OCI-LY1 (cell line): ENCODE results near the gene CRY1.

Source experiments
- EZH2 ChIP-seq: fragments of 200-600 bp; sonication (generic), shearing (Covaris generic); IDR thresholded peaks from 2 replicates; pipeline ENCODE4 v1.8.0; 2017; ENCODE audit warnings: borderline replicate concordance, mixed run types, mild to moderate bottlenecking, antibody characterized with exemption, low read length, moderate library complexity, mixed read lengths
- TF ChIP-seq, protein P1 (sequence below): fragments of 200-600 bp; sonication (generic), shearing (Covaris generic); IDR thresholded peaks from 2 replicates; pipeline ENCODE4 v1.5.1; 2017; ENCODE audit warnings: mild to moderate bottlenecking, antibody characterized with exemption, low read length, moderate library complexity, mixed read lengths

DNA sequence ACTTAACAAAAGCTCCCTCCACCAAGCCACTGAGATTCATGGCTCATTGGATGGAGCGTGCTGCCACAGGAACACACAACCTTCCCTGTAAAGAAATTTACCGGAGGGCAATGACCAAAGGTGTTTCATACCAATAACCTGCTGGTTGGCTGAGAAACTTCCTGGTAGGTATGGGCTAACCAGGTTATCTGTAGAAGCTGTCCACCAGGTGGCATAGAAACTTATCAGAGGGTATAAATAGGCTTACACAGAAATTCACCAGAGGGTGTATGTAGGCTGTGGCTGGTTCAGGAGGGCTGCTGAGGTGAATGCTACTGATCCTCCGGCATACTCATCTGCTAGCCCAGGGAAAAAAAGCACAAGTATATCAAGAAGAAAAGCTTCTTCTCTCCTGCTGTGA lies 79.3 kb downstream of the CRY1 start:
- TF ChIP-seq, protein P1, sequence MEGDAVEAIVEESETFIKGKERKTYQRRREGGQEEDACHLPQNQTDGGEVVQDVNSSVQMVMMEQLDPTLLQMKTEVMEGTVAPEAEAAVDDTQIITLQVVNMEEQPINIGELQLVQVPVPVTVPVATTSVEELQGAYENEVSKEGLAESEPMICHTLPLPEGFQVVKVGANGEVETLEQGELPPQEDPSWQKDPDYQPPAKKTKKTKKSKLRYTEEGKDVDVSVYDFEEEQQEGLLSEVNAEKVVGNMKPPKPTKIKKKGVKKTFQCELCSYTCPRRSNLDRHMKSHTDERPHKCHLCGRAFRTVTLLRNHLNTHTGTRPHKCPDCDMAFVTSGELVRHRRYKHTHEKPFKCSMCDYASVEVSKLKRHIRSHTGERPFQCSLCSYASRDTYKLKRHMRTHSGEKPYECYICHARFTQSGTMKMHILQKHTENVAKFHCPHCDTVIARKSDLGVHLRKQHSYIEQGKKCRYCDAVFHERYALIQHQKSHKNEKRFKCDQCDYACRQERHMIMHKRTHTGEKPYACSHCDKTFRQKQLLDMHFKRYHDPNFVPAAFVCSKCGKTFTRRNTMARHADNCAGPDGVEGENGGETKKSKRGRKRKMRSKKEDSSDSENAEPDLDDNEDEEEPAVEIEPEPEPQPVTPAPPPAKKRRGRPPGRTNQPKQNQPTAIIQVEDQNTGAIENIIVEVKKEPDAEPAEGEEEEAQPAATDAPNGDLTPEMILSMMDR = no peak
- no peak for TF ChIP-seq EZH2
